Left cardiac atrium (tissue), 4 donors: Measurements from ENCODE around the gene TASOR2. TPM values are rescaled to one million over a fixed set of nuclear protein-coding genes. Genes with fewer than 3 reads are reported as not detected.

Experiments used
- ATAC-seq, 2 donors: fragments of 200-7000 bp; cut with Tn5 transposase; one replicate each; pipeline ENCODE4 v1.9.1; 2020; ENCODE audit warnings: mild to moderate bottlenecking in 2 of 2, moderate library complexity in 2 of 2
- DNase-seq: peaks from one replicate; pipeline ENCODE4 v3.0.0-alpha.2; 2020
- intact Hi-C, 2 donors: fragments of 100-400 bp; cut with DNase I; formaldehyde crosslinking; loops; one replicate each; pipeline versions ENCODE4 v1.14.1 to v1.15.1; 2022 to 2023
- long read RNA-seq: library from polyadenylated mRNA; unstranded; transcript quantifications from one replicate; pipeline ENCODE4 v2.0.0, GENCODE V29; 2021
- total RNA-seq, 2 donors: library from RNA; stranded (reverse); fragmentation: NEBNext Ultra II Directional; extraction: Animal tissue kit (Norgen Biotek cat#: 25700); gene quantifications; one replicate each; pipeline ENCODE4 v1.2.1, GENCODE V29; 2021
- donor health status: DM: no; HTN: yes; CAD: no.
- donor health status: DM: no; HTN: yes; CAD: no; lungs with severe emphysema.
- donor health status: DM: yes; HTN: yes; CAD: no.
- donor health status: Dilated cardiomyopathy.

Gene TASOR2, protein sequence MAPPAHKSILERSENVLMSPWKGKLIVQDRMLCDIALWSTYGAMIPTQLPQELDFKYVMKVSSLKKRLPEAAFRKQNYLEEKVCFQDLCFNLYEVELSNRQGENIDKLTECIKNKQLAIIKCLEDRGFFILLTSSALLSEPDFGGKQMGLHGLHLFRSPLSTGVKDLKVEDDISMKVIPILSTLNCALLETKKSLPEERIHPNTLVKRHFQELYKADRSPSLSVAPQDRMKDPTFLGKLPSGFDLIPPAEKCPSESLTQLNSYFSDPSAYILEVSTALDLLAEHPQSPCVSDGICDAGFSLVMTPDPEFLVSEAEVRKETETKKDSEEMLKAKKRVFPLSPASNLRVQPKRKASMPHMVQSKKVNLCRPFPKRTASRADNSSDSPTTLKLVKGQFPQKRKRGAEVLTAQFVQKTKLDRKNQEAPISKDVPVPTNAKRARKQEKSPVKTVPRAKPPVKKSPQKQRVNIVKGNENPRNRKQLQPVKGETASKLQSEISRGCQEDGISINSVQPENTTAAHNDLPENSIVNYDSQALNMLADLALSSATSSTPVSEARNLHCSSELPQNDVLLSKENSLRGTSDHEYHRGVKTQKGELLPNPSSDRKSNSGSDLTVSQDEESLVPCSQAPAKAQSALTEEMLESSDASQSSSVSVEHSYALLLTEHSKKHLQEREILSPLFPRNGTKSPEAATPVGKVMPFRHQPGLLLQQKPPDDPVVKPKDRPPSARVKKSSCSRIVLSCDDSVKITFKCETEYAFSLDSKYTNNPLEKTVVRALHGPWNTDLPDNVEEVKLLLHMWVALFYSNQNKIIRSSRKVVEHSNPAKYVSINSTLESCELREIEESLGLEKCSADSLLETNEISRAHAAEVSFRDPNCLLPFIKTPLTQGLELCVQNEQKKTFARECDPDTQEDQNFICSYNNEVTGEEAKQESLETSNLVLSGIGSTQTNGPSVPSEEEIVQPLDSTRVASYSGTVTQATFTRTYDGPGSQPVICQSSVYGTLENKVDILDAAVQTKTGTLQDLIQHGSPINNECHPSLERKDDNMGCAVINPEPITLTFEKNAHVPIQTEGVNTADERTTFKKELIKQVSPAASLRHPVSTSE (N-terminal part only)
- 10 to 100 TPM; 32.1 to 49.2 TPM for total RNA-seq
- long read RNA-seq, partial matches to known transcripts: 4 of 4 reads
- long read RNA-seq, other reads (novel, unspliced or antisense): 0 of 4 reads

DNA sequence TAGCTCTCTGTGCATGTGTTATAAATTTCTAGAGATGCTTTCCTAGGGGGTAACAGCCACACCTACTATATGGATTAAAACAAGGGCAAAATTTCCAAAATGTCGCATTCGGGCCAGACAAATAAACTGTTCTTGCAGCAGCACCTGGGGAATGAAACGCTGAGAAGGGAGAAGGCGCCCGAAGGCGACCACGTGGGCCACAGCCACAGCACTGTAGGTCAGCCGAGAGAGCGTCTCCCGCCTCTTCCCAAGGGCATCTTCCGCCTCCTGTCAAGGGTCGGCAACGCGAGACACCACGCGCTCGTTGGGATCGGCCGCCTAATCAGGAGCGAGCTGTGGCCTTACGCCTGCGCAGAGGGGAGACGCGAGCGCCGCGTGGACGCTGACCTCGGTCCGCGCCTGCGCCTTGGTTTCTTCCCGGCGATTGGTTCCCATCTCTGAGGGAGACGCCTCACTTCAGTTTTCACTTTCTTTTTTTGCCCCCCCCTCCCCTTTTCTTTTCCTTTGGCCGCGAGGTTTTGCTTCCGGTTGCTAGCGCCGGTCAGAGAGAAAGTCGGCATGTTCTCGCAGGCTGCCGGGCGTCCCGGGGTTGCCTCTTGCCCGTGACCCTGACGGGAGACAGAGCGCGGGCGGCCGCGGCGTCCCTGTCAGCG, at the start of gene TASOR2:
TASOR2 (plus strand) TSS at position 521 of the 653 bp plus-strand sequence. CDS start 35,805 bp downstream, outside the sequence.
- peak; percentile 97 to 98 for ATAC-seq
- DNase-seq: peak; percentile 99
- intact Hi-C loops: no loop called here

DNA sequence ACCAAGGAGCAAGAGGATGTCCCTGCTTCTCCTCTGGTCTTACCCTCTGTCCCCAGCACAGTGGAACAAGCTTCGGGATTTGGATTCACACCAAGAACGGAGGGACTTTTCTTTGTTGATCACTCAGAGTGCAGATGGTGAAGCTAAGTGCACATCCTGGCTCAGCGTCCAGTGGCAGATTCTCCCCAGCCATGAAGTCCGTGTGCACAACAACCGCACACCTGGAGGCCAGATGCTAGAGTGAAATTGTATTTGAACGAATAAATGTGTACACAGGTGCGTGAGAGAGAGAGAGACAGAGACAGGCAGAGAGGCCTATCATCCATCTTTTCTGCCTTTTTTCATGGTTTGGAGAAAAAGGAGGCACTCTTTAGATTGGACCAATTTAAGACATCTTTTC, 49.7 kb upstream of the TASOR2 start:
- intact Hi-C loops: no loop called here
- ATAC-seq (no peak), DNase-seq (no peak)

DNA sequence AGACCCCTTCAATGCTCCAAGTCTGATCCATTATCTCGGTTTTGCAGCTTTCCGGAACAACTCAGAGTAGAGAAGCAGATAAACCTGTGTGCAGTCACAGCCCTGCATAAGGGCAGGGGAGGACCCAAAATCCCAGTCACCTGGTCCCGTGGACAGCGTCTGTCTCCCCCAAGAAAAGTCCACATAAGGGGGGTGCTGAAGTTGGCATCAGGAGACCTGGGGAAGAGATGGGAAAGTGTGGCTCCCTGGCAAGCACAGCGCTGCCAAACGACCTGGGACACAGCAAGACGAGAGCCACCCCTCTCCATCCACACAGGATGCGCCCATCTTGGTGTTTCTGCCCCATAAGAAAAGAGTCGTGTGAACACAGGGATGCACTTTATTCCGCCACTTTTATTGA, 46.1 kb upstream of the TASOR2 start:
- DNase-seq (no peak), ATAC-seq (no peak)
- intact Hi-C loops: no loop called here

DNA sequence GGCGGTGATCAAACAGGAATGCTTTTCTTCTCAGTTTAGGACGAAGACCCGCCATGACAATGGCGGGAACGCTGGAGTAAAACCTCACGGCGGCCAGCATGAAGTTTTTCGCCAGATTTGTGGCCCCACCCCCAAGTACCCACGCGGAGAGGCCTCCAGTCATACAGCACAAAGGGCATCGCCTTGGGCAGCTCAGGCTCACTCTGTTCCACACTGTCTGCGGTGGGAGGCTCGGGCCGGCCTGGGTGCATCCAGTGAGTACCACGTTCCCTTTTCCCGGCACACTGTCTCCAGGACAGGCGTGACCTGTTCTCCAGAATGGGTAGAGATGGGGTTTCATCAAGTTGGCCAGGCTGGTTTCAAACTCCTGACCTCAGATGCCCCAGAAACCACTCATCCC, 45.6 kb upstream of the TASOR2 start:
- intact Hi-C loops: no loop called here
- ATAC-seq: no peak
- no peak for DNase-seq

DNA sequence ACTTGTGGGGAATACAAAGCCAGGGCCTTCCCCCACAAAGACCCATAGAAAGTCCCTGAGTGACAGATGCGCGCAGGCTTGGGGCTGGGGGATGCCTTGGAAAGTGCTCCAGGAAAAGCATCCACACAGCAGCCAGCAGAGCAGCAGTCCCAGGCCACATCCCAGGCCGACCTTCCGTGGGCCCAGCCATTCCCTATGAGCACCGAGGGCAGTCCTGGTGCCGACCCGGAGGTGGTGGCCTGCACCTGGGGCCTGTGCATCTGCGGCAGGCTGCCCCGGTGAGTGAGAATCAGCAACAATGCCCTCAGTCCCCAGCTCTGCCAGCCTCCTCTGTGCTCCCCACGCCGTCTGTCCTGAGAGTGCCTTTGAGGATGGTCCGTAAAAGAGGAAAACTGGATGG, 44.6 kb upstream of the TASOR2 start:
- no peak for ATAC-seq
- no peak for DNase-seq
- intact Hi-C loops: no loop called here

DNA sequence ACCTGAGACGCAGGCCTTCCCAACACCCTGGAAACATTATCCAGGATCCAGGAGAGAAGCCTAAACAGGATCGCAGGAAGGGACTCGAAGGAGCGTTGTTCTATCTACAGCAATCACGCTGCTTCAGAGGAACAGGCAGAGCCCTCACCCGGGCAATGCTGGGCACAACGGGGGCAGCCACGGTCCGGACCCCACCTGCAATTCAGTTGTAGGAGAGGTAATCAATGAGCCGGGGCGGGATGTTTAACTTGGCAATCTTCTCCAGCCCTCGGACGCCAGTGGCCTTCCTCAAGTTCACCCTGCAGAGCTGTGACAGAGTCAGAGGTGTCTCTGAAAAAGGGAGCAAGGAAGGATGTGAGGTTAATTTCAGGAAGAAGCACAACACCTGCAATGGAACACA, 44.1 kb upstream of the TASOR2 start:
- DNase-seq (no peak), ATAC-seq (no peak)
- intact Hi-C loops: no loop called here

DNA sequence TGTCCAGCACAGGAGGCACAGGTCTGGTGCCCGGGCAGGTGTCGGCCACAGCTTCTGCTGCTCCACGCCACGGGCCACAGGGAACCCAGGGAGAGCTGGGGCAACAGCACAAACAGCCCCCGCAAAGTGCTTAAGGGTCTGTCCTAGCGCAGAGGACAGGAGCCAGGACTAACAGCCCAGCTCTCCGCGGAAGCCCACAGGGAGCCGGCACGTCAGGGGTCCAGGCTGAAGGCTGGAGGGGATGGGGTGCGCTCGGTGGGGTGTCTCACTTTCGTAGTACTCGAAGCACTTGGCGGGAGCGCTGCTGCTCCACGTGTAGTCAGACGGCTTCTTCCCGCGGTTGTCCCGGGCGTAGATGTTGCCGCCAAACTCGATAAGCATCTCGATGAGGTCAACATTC, 43.1 kb upstream of the TASOR2 start:
- intact Hi-C loops: no loop called here
- ATAC-seq: no peak
- no peak for DNase-seq

DNA sequence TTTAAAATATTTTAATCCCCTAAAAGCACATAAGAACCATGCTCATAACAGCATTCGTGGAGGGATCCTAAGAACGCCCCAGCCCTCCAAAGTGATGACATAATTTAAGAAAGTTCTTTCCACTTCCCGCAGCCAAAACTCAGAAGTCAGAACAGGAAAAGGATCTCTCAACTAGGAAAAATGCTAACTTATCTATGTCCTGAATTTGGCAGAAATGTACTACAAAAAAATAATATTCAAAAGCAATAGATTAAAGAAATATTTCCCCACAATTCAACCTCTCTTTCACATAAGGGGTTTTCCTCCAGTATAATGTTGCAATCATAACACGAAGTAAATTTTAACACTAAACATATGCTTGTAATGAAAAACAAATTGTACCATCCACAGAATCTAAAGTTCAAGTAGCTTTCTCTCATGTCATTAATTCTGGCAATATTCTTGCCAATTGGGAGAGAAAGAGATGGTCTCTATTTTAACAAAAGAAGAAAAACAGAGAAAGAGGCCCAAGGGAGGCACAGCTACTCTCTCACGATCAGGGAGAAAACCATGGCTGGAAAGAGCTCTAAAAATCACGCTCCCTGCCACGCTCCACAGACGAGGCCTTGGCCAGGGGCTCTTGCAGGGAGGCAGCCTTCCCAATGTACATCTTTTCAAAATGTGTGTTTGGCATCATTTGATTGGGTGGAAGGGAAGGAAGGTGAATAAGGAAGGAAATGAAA, 41.1 kb upstream of the TASOR2 start:
- intact Hi-C loops: no loop called here
- DNase-seq (no peak), ATAC-seq (peak; percentile 24 to 39)

DNA sequence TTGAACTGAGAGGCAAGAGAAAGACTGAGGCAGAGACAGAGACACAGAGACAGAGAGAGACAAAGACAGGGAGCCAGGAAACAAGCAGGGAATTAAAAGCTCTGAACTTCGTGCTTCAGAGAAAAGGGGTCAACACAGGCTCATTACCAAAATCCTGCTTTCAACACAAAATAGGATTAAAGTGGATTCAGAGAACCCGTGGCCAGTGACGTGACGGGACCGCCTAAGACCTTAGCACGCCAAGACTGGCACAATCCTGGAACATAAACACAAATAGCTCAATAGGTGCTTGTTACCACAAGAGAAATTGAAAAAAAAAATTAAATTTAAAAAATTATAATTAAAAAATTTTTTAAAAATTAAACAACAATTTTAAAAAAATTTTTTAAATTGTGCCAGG, 39.7 kb upstream of the TASOR2 start:
- intact Hi-C loops: no loop called here
- no peak for DNase-seq
- no peak for ATAC-seq

DNA sequence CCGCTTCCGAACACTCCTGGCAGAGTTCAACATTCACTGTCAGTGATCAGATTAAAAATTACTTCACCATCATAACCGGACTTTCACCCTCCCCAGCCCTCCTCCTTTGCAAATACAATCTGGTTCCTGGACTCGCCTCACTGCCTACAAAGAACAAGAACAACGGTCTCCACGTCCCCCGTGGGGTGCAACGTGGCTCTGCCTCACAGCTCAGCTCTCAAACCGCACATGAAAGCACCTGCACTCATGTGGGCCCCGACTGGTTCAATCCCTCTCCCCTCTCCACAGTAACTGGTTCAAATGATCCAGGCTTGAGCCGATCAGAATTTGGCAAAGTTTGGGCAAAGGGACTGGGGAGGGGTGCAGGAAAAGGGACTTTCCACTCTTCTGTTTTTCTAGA, 39.3 kb upstream of the TASOR2 start:
- DNase-seq (no peak), ATAC-seq (peak; percentile 36 to 59)
- intact Hi-C loops: no loop called here

DNA sequence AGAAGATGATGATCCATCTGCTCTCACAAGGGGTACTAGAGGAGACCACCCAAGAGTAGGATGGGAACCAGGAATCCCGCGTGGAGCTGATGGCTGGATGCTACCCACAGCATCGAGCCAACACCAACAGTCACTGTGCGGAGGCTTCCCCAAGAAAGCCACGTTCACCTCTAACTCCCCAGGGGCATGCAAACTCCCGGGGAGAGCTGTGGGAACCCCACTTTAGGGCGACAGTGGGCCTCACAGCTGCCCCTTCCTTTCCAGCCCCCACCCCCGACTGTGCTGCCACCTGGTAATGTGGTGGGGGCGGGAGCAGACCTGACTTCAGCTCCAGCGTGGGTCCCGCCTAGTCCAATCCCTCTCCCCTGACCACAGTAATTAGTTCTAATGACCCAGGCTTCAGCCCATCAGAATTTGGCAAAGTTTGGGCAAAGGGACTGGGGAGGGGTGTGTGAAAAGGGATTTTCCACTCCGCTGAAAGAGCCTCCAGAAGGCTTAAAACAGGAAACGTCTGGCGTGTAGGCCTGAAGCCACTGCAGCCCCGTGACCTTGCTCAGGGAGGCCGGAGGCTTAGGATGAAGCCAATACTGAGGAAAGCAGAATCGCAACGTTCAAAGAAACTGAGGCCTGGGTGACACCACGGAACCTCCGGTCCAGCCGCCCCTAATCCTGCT, 38.6 kb upstream of the TASOR2 start:
- intact Hi-C loops: no loop called here
- DNase-seq (peak; percentile 57), ATAC-seq (peak; percentile 78 to 82)

DNA sequence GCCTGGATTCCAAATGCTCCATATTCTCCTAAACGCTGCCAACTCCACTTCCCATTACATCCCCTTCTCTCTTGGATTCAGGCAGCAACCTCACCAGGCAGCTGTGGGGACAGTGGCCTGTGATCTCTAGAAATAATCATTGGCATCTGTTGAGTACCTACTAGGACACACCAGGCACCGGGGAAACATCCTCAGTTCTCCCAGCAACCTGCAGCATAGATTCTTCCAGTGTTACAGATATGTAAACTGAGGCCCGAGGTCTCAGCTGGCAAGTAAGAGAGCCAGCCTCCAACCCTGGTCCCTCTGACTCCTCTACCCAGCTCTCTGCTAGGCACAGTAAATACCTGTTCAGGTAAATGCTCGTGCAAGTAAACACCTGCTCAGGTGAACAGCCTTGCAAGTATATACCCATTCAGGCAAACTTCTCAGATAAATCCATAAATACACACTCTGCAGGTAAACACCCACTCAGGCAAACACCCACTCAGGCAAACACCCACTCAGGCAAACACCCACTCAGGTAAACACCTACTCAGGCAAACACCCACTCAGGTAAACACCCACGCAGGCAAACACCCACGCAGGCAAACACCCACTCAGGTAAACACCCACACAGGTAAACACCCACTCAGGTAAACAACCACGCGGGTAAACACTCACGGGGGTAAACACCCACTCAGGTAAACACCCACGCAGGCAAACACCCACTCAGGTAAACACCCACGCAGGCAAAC, 37.0 kb upstream of the TASOR2 start:
- ATAC-seq: no peak
- no peak for DNase-seq
- intact Hi-C loops: no loop called here

DNA sequence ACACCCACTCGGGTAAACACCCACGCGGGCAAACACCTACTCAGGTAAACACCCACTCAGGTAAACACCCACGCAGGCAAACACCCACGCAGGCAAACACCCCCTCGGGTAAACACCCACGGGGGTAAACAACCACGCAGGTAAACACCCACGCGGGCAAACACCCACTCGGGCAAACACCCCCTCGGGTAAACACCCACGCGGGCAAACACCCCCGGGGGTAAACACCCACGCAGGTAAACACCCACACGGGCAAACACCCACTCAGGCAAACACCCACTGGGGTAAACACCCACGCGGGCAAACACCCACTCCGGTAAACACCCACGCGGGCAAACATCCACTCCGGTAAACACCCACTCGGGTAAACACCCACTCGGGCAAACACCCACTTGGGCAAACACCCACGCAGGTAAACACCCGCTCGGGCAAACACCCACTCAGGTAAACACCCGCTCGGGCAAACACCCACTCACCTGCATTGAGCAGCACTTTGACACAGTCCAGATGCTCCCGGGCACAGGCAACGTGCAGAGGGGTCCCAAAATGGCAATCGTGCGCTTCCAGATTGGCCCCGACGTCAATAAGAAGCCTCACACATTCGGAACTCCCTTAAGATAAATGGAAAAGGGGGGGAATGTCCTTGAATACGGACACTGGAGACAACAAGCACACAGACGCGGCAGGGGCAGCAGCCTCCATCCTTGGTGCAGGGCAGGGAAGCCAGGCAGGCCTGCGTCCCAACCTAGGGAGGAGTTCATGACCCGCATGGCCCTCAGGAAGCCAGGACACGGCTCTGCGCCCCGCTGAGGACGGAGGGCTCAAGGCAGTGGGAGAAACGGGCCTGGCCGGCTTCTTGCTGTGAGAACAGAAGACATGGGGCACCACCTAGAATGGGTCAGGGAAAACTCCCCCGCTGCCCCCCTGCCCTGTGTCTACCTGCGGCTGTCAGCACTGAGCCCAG, 35.9 kb upstream of the TASOR2 start:
- intact Hi-C loops: no loop called here
- DNase-seq: no peak

DNA sequence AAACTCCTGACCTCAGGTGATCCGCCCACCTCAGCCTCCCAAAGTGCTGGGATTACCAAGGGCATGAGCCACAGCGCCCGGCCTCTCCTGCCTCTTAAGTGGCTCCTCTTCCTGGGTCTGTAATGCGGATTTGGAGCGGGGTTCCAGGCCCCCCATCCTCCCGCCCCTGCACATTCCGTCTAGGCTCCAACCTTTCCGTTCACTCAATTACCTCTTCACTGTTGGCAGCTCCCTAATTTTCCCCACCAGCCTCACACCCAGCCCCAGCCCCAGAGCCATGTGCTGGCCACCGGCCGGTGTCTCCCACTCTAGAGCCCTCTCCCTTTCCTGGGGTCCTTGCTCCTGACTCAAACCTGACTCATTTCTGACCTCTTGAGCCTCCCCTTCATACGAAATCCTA, 34.9 kb upstream of the TASOR2 start:
- intact Hi-C loops: no loop called here

More for the DNA sequence above, 35.9 kb upstream of the TASOR2 start:
- no peak for ATAC-seq

DNA sequence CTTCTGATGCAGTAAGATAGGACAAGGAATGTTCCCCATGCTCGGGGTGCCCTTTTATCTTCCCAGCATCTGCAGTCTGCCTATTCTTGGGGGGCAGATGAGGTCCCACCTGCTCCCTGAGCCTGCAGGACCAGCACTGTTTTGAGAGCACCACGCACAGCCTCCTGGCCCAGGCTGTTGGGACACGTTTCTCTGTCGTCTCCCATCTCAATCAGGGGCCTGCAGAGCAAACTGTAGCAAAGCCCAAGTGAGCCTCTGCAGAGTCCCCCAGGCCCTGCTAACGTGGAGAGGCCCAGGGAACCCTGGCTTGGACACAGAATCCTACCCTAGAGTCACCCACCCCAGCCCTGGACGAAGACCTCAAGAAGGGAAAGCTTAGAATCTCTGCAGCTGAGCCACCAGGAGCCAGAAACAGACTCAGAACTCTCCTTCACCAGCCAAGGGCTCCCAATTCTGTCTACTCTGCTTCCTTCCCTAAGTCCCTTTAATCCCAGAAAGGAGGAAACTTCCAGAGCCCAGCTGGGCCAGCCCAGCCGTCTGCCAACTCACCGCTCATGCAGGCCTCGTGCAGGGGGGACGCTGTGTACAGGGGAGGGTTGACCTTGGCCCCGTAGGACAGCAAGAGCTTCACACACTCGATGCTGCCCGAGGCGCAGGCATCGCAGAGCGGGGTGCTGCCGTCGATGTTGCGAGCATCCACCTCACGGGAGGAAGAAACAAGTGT, 33.8 kb upstream of the TASOR2 start:
- intact Hi-C loops: no loop called here
- DNase-seq (no peak), ATAC-seq (peak in 1 of 2 donors; percentile 25)

More for the DNA sequence above, 34.9 kb upstream of the TASOR2 start:
- no peak for DNase-seq
- no peak for ATAC-seq

DNA sequence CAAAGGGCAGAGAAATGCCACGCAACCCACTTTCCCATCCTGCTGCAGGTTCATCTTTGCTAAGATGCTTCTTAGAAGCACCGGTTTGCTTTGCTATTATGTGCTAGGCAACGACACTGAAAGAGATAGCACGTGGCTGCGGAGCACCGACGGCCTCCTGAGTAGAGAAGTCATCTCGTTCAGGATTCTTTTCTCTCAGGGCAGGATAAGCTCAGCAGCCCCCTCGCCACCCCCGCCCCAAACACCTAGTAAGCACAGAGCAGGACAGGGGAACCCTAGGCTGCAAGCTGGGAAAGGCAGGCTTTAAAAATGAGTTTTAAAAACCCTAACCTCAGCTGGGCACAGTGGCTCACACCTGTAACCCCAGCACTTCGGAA, 33.3 kb upstream of the TASOR2 start:
- intact Hi-C loops: no loop called here
- no peak for DNase-seq
- ATAC-seq: no peak
